ENCODE results near the gene SUPT7L.

The SUPT7L gene

DNA sequence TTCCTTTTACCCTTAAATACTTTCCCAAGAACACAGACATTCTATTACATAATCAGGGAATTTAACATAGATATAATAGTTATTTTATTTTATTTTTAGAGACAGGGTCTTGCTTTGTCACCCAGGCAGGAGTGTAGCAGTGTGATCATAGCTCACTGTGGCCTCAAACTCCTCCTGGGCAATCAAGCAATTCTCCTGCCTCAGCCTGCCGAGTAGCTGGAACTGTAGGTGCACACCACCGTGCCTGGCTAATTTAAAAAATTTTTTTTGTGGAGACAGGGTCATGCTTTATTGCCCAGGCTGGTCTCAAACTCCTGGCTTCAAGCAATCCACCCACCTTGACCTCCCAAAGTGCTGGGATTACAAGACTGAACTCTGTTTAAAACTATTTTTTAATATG, 45.9 kb upstream of the SUPT7L start:
- TF ChIP-seq, protein P1, sequence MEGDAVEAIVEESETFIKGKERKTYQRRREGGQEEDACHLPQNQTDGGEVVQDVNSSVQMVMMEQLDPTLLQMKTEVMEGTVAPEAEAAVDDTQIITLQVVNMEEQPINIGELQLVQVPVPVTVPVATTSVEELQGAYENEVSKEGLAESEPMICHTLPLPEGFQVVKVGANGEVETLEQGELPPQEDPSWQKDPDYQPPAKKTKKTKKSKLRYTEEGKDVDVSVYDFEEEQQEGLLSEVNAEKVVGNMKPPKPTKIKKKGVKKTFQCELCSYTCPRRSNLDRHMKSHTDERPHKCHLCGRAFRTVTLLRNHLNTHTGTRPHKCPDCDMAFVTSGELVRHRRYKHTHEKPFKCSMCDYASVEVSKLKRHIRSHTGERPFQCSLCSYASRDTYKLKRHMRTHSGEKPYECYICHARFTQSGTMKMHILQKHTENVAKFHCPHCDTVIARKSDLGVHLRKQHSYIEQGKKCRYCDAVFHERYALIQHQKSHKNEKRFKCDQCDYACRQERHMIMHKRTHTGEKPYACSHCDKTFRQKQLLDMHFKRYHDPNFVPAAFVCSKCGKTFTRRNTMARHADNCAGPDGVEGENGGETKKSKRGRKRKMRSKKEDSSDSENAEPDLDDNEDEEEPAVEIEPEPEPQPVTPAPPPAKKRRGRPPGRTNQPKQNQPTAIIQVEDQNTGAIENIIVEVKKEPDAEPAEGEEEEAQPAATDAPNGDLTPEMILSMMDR (IDR thresholded peaks at IDR 0.05; ENCODE audit: low read depth, low read length, missing control alignments), result no peak
- in situ Hi-C loops (cut with HindIII; ENCODE audit: low sequenced_read_pairs), result no loop called here
- DNase-seq (ENCODE audit: low read depth), result no peak
- no peak overlapping the region for H3K4me3 ChIP-seq (ENCODE audit: low read depth, low read length)

DNA sequence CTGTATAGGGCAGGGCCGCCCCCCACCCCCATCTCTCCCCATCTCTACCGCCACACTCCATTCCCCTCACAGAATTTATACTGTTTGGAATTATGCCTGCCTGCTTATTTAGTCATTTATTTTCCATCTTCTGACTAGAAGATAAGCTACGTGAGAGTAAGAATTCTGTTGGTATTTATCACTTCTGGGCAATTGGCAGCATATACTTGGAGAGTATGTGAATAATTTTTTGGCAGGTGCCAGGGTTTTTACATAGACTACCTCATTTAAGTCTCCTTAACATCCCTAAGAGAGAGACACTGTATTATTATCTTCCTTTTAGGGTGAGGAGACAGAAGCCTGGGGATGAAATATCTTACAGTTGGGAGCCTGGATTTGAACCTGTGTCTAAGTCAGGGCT, 45.3 kb upstream of the SUPT7L start:
- in situ Hi-C loops (cut with HindIII; ENCODE audit: low sequenced_read_pairs), result no loop called here
- TF ChIP-seq, protein P1 (IDR thresholded peaks at IDR 0.05; ENCODE audit: low read depth, low read length, missing control alignments), result no peak
- no peak for DNase-seq (ENCODE audit: low read depth)
- H3K4me3 ChIP-seq (ENCODE audit: low read depth, low read length), result no peak overlapping the region

DNA sequence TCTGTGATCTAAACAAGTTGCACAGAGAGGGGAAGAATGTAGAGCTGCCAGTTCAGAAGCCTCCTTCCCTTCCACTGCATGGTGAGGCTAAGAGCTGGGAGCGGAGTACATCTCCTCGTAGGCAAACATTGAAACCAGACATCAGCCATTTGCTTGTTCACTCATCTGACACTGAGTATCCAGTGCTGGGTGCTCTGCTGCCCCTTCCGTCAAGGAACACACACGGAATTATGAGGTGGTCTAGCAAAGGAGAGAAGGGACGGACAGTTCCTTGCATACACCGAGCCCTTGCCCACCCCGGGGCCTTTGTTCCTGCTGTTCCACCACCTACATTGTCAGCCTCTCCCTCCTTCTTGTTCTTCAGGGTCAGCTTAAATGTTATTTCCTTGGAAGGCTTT, 44.8 kb upstream of the SUPT7L start:
- in situ Hi-C loops (cut with HindIII; ENCODE audit: low sequenced_read_pairs), result no loop called here
- no peak overlapping the region for H3K4me3 ChIP-seq (ENCODE audit: low read depth, low read length)
- DNase-seq (ENCODE audit: low read depth), result no peak
- TF ChIP-seq, protein P1 (IDR thresholded peaks at IDR 0.05; ENCODE audit: low read depth, low read length, missing control alignments), result no peak

DNA sequence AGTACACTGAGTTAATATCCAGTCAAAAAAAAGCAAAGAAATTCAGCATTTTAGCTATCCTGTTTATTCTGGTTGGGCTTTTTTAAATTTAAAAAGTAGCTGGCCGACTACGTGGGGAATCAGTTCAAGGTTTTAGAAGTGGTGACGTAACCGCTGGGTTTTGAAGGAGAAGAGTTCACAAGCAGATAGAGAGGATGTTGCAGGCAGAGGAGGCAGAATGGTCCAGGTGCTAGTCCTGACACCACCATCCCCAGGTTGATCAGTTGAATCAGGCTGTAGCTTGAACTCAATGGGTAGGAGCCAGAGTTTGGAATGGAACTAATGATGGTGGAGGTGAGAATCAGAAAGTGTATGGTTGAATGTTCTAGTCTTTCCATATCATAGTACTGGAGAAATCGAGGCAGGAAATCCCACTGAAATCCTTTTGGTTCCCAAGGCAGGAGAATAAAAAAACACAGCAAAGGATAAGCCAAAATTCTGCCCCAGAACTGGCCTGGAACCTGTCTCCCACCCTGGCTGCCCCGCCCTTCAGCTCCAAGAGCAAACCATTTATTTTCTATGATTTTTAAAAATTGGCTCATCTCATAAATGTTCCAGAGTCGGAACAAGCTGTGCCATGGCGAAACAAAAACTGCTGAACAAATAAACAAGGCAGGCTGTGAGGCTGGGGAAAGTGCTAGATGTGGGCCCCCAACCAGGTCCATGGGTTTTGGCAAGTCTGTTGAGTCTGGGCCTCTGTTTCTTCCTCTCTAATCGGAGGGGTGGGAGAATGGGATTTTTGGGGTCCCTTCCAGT, 44.2 kb upstream of the SUPT7L start:
- in situ Hi-C loops (cut with HindIII; ENCODE audit: low sequenced_read_pairs), result no loop called here
- DNase-seq (ENCODE audit: low read depth), result no peak
- TF ChIP-seq, protein P1 (IDR thresholded peaks at IDR 0.05; ENCODE audit: low read depth, low read length, missing control alignments), result no peak
- H3K4me3 ChIP-seq (ENCODE audit: low read depth, low read length), result no peak overlapping the region

DNA sequence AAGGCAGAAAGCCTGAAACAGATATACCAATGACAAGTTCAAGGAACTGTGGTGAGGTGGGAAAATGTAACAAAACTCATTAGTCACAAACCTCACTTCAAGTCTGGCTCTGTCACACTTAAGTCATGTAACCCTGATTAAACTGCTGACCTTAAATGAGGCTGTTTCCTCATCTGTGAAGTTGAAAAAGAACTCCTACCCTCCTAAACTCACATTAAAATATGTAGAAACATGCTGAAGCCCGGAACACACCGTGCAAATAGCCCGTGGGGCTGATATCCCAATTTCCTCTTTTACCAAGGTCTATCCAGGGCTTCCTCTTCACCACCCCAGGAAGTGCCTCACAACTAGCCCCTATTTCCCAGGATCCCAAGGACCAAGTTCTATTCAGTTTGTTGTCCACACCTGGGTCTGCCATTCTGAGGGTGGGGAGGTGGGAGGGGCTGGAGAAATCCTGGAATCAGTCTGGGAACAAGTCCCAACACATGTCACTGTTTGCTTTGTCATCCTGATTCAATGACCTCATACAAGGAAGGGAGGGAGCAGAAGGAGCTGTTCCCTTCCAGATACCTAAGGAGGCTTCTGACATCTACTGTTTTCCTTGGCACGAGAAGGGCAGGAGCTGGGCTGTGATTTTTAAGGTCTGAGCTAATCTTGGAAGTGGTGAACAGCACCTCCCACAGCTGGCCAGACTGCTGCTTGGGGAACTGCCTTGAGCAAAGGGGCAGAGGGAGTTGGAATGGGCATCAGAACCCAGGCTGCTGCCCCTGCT, 42.6 kb upstream of the SUPT7L start:
- DNase-seq (ENCODE audit: low read depth), result peak; percentile 94
- H3K4me3 ChIP-seq (ENCODE audit: low read depth, low read length), result no peak overlapping the region
- TF ChIP-seq, protein P1 (IDR thresholded peaks at IDR 0.05; ENCODE audit: low read depth, low read length, missing control alignments), result no peak
- in situ Hi-C loops (cut with HindIII; ENCODE audit: low sequenced_read_pairs), result no loop called here

DNA sequence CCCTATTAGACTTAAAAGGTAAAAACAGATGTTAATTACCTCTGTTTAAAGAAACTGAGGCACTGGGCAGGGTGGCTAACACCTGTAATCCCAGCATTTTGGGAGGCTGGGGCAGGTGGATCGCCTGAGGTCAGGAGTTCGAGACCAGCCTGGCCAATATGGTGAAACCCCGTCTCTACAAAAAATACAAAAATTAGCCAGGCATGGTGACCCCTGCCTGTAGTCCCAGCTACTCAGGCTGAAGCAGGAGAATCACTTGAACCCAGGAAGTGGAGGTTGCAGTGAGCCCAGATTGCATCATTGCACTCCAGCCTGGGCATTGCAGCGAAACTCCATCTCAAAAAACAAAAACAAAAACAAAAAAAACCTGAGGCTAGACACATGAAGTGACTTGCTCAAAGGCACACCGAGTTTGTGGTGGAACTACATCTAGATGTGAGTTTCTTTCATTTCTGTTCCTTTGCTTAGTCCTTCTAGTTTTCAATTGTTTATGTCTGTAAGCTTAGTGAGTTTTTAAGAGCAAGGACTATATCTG, 41.0 kb upstream of the SUPT7L start:
- in situ Hi-C loops (cut with HindIII; ENCODE audit: low sequenced_read_pairs), result no loop called here
- TF ChIP-seq, protein P1 (IDR thresholded peaks at IDR 0.05; ENCODE audit: low read depth, low read length, missing control alignments), result no peak
- no peak overlapping the region for H3K4me3 ChIP-seq (ENCODE audit: low read depth, low read length)
- DNase-seq (ENCODE audit: low read depth), result no peak
